Heart right ventricle (tissue), 16 donors: ENCODE measurements around the gene UBD. TPM values are rescaled to one million over a fixed set of nuclear protein-coding genes. Genes with fewer than 3 reads are reported as not detected.

Experiments used
- ATAC-seq, 8 donors: fragments of 200-7000 bp; cut with Tn5 transposase; one replicate each; pipeline ENCODE4 v1.9.1; 2020; ENCODE audit warnings: mild to moderate bottlenecking in 8 of 8, moderate library complexity in 8 of 8, moderate number of reproducible peaks in 1 of 8
- DNase-seq, 2 donors: peaks; one replicate each; pipeline ENCODE4 v3.0.0-alpha.2; 2020
- H3K27ac ChIP-seq, 10 donors: fragments of 200-600 bp; sonication (generic) in 2 of 10; one replicate each; pipeline versions ENCODE4 v1.5.0 to v1.8.0; 2020 to 2022; ENCODE audit warnings: mild to moderate bottlenecking in 3 of 10
- H3K27me3 ChIP-seq, 7 donors: fragments of 200-600 bp; one replicate each; pipeline ENCODE4 v1.8.0; 2021 to 2022; ENCODE audit warnings: mild to moderate bottlenecking in 2 of 7
- H3K36me3 ChIP-seq, 9 donors: fragments of 200-600 bp; sonication (generic) in 1 of 9; one replicate each; pipeline versions ENCODE4 v1.5.0 to v1.8.0; 2020 to 2022; ENCODE audit warnings: mild to moderate bottlenecking in 2 of 9
- H3K4me1 ChIP-seq, 9 donors: fragments of 200-600 bp; sonication (generic) in 1 of 9; one replicate each; pipeline versions ENCODE4 v1.5.0 to v1.8.0; 2020 to 2022; ENCODE audit warnings: mild to moderate bottlenecking in 4 of 9
- H3K4me3 ChIP-seq, 10 donors: fragments of 200-600 bp; sonication (generic) in 2 of 10; one replicate each; pipeline versions ENCODE4 v1.5.0 to v1.8.0; 2020 to 2022; ENCODE audit warnings: mild to moderate bottlenecking in 7 of 10, moderate library complexity in 2 of 10
- H3K9me3 ChIP-seq, 11 donors: fragments of 200-600 bp in 10 of 11; sonication (generic) in 2 of 11; one replicate each; pipeline versions ENCODE4 v1.5.0 to v1.8.0; 2013 to 2022; ENCODE audit warnings: mild to moderate bottlenecking in 2 of 11, control low read depth in 1 of 11, moderate library complexity in 1 of 11
- CTCF ChIP-seq, 9 donors: fragments of 200-600 bp; sonication (generic) in 2 of 9; IDR thresholded peaks; one replicate each; pipeline versions ENCODE4 v1.5.0 to v1.8.0; 2021 to 2022; ENCODE audit warnings: antibody characterized with exemption in 9 of 9, mild to moderate bottlenecking in 5 of 9, moderate library complexity in 1 of 9
- WGBS, 2 donors: extraction: QIAGEN DNeasy Blood & Tissue Kit; methylation state at CpG; one replicate each; pipeline ENCODE4 v1.1.7; 2013; ENCODE audit warnings: inconsistent platforms in 1 of 2; 5-methylcytosine and 5-hydroxymethylcytosine counted together
- intact Hi-C, 10 donors: fragments of 100-400 bp; cut with DNase I; formaldehyde crosslinking; loops; one replicate each; pipeline versions ENCODE4 v1.11.1 to v1.14.2; 2022
- polyA plus RNA-seq, 2 donors: library from polyadenylated mRNA; stranded (reverse); fragments of 200-250 nt; gene quantifications; one replicate each; pipeline ENCODE4 v1.2.3, GENCODE V29; 2013
- total RNA-seq, 10 donors: library from RNA; stranded (reverse); fragmentation: NEBNext Ultra II Directional in 3 of 10; extraction: Animal tissue kit (Norgen Biotek cat#: 25700) in 3 of 10; gene quantifications; one replicate each; pipeline versions ENCODE4 v1.2.1 to v1.2.4, GENCODE V29; 2021 to 2023
- donor health status: Arrhythmogenic right ventricular cardiomyopathy.
- donor health status: ischemic (EF 13 %, LVEDD 7.1; RV severe dilation, severe dysfunction).
- donor health status: healthy with polysubstance abuse.
- donor health status: DM: no; HTN: yes; CAD: no.
- donor health status: DM: no; HTN: no; CAD: no.
- donor health status: ischemic (EF 25% LVEDD 6.9; RV normal size, moderate dysfunction).
- donor health status: ischemic (EF 25% LVEDD 5.7; RV mildly dilated, moderate dysfunction).
- donor health status: healthy.
- donor health status: DM: yes; HTN: yes; CAD: no.
- donor health status: Ischemic cardiomyopathy.
- donor health status: ischemic (EF 35%, LVEDD 5.7; RV mildly dilated, moderate dysfunction).
- donor health status: nonischemic (EF 11% LVEDD 7.7; RV severe dilation, severe dysfunction).
- donor health status: DM: yes; HTN: yes; CAD: no.
- donor health status: PGD.
- donor health status: ischemic (EF 29% LVEDD 5.4; RV normal size, mild dysfunction).
- donor health status: nonischemic (EF 23%, LVEDD 6.1; RV moderate dilation, normal function).

The UBD gene
- total and polyA plus RNA-seq, 12 donors: 0.23 to 53.8 (median 0.42) TPM; not detected in 7

DNA sequence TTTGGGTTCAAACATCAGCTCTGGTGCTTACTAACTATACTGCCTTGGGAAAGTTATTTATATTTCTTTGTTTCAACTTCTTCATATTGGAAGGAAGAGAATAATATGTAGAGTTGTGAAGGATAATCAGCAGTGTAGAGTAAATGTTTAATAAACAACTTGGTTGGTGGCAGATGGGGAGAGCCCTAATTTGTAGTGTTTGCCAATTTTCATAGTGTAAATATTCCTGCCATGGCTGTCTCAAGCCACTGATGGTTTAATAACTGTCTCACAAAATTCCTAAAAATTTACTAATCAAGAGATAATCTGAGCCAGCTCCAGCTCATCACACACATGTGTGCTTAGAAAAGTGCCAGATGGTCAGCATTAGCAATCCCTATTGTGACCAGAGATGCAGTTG is 25.3 kb upstream of the UBD start, which contains the start of gene OR2H2:
TSS of gene OR2H2 (plus strand) at position 301 of the 400 bp plus-strand sequence. CDS start 2,824 bp downstream, outside the sequence.
- DNase-seq: no peak
- intact Hi-C loops: loop anchor here in 7 of 10 donors (5.0 to 10.0 kb wide), 3 partner anchors 568 to 900 kb away; no protein-coding TSS in a partner anchor
- Histone ChIP-seq H3K27me3 (peaks cover 0 to 44% (median 10%) of the 10 kb centered on the region in 7 donors), H3K36me3 (no peaks in the 10 kb centered on the region), H3K9me3 (no peaks in the 10 kb centered on the region), H3K4me3 (no peak within 1 kb of the TSS), H3K27ac (no peak within 1 kb of the TSS), H3K4me1 (no peaks in the 10 kb centered on the region)
- no peak for TF ChIP-seq CTCF (IDR thresholded peaks at IDR 0.05)
- ATAC-seq: no peak

DNA sequence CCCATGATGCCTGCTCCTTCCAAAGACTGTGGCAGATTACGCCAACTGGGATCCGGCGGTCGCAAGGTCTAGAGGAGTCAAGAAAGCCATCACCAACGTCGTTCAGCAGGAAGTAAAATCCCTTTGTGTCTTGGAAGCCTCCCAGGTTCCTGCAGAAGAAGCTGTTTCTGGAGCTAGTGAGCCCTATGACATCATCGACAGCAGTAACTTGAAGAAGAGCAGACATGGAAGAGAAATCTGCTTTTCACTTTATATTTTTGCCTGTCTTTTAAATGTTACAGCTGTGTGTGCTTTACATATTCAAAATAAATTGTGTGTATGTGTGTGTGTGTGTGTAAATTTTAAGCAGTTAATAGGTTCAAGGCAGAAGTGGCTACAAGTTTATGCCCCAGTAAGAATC is 18.0 kb upstream of the UBD start:
- TF ChIP-seq CTCF (IDR thresholded peaks at IDR 0.05): no peak
- no peaks in the 10 kb centered on the region for H3K36me3 ChIP-seq
- H3K4me1 ChIP-seq: no peaks in the 10 kb centered on the region
- DNase-seq (no peak), ATAC-seq (no peak)
- no peaks in the 10 kb centered on the region for H3K9me3 ChIP-seq
- H3K27ac ChIP-seq: no peak overlapping the region
- WGBS, 2 donors: 43 to 50% methylated on average over 7 of the region's 7 CpGs
- peaks cover 0 to 41% (median 32%) of the 10 kb centered on the region in 7 donors for H3K27me3 ChIP-seq
- H3K4me3 ChIP-seq: no peak overlapping the region
- intact Hi-C loops: no loop called here

DNA sequence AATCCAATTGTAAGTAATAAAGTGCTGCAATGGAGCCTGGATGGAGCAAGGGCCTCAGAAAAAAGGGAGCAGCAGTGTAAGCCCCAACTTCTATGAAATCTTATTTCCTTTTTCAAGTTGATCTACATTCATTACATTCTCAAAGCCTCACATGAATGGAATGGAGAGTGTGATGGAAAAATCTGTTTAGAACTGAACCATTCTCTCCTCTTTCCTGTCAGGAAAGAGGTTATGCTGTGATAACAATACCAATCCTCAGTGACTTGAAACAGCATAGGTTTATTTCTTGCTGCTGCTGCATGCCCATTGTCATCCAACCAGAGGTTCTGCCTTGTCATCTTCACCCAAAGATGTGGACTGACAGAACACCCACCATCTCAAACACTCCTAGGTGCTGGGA is 16.5 kb upstream of the UBD start:
- no peak for TF ChIP-seq CTCF (IDR thresholded peaks at IDR 0.05)
- H3K4me1 ChIP-seq: no peaks in the 10 kb centered on the region
- DNase-seq: no peak
- no peaks in the 10 kb centered on the region for H3K36me3 ChIP-seq
- H3K27me3 ChIP-seq: peaks cover 0 to 51% (median 40%) of the 10 kb centered on the region in 7 donors
- ATAC-seq: no peak
- intact Hi-C loops: no loop called here
- H3K4me3 ChIP-seq: no peak overlapping the region
- no peaks in the 10 kb centered on the region for H3K9me3 ChIP-seq
- H3K27ac ChIP-seq: no peak overlapping the region

GRCh38 chr6:29567991-29568390 is 8.5 kb upstream of the UBD start:
- intact Hi-C loops: no loop called here
- no peak for ATAC-seq
- Histone ChIP-seq H3K4me3 (no peak overlapping the region), H3K4me1 (no peaks in the 10 kb centered on the region), H3K9me3 (no peaks in the 10 kb centered on the region), H3K36me3 (no peaks in the 10 kb centered on the region), H3K27me3 (peaks cover 0 to 81% (median 51%) of the 10 kb centered on the region in 7 donors), H3K27ac (no peak overlapping the region)
- TF ChIP-seq CTCF (IDR thresholded peaks at IDR 0.05): no peak
- DNase-seq: no peak
- WGBS, 2 donors: 57 to 70% methylated on average over 5 of the region's 5 CpGs
